Stomach (tissue), 9 donors: ENCODE results near the gene HIGD1B. TPM values are rescaled to one million over a fixed set of nuclear protein-coding genes. Genes with fewer than 3 reads are reported as not detected.
A peak's percentile ranks its signal among the peaks of the same experiment; 100 is the strongest.

Source experiments
- DNase-seq, 2 donors: peaks; one replicate each; pipeline versions ENCODE4 v3.0.0 to v3.0.0-alpha.2; 2013 to 2019
- H3K27ac ChIP-seq, 5 donors: fragments of 200-600 bp in 4 of 5; sonication (generic) in 4 of 5; one replicate each; pipeline ENCODE4 v1.5.1; 2013 to 2019; ENCODE audit warnings: mild to moderate bottlenecking in 1 of 5, moderate library complexity in 1 of 5
- H3K27me3 ChIP-seq, 3 donors: fragments of 200-600 bp; sonication (generic); one replicate each; pipeline ENCODE4 v1.5.1; 2017 to 2019; ENCODE audit warnings: mixed run types in 1 of 3
- H3K36me3 ChIP-seq, 4 donors: fragments of 200-600 bp; sonication (generic); 1 replicate in 3 of 4; 2 replicates in 1 of 4; pipeline ENCODE4 v1.5.1; 2016 to 2019
- H3K4me1 ChIP-seq, 4 donors: fragments of 200-600 bp; sonication (generic); one replicate each; pipeline ENCODE4 v1.5.1; 2016 to 2019
- H3K4me3 ChIP-seq, 4 donors: fragments of 200-600 bp; sonication (generic) in 3 of 4; one replicate each; pipeline ENCODE4 v1.5.1; 2016 to 2019; ENCODE audit warnings: mild to moderate bottlenecking in 1 of 4
- H3K9me3 ChIP-seq, 4 donors: fragments of 200-600 bp; sonication (generic); one replicate each; pipeline ENCODE4 v1.5.1; 2016 to 2019
- EP300 ChIP-seq: sonication (generic); formaldehyde crosslinking; IDR thresholded peaks from one replicate; pipeline ENCODE4 v1.6.1; 2017; ENCODE audit warnings: antibody characterized with exemption
- POLR2A ChIP-seq, 4 donors: fragments of 450-650 bp; IDR thresholded peaks; one replicate each; pipeline ENCODE4 v1.6.1; 2016; ENCODE audit warnings: antibody characterized with exemption in 4 of 4, control low read depth in 2 of 4, mild to moderate bottlenecking in 1 of 4, moderate library complexity in 1 of 4
- POLR2AphosphoS5 ChIP-seq, 3 donors: sonication (generic); formaldehyde crosslinking; IDR thresholded peaks; one replicate each; pipeline ENCODE4 v1.6.1; 2016; ENCODE audit warnings: antibody characterized with exemption in 3 of 3
- WGBS, 5 donors: extraction: QIAGEN DNeasy Blood & Tissue Kit in 3 of 5; methylation state at CpG; one replicate each; pipeline versions ENCODE4 v1.1.5 to v1.1.7; 2013 to 2018; 5-methylcytosine and 5-hydroxymethylcytosine counted together
- intact Hi-C: fragments of 100-400 bp; cut with DNase I; formaldehyde crosslinking; loops from one replicate; pipeline ENCODE4 v1.15.1; 2023; ENCODE audit warnings: low total_unique reads
- polyA plus RNA-seq, 3 donors: library from polyadenylated mRNA; stranded (reverse); fragments of 200-250 nt; gene quantifications; one replicate each; pipeline ENCODE4 v1.2.3, GENCODE V29; 2013
- total RNA-seq, 5 donors: library from RNA; depleted of rRNA; stranded (reverse); fragments of >200 nt; gene quantifications; one replicate each; pipeline versions ENCODE4 v1.1.0 to v1.2.3, GENCODE V29; 2014 to 2016
- TF ChIP-seq, protein P1 (sequence below), 7 experiments: fragments of 450-650 bp in 4 of 7; fragments of 200-600 bp in 3 of 7; sonication (generic) in 3 of 7; IDR thresholded peaks; one replicate each; pipeline ENCODE4 v1.5.1; 2016 to 2019; ENCODE audit warnings: antibody characterized with exemption in 7 of 7, control low read depth in 2 of 7, mild to moderate bottlenecking in 1 of 7
- donor health status: healthy with polysubstance abuse.
- donor health status: Bipolar disorder and iron deficiency.
- donor health status: healthy.

Gene HIGD1B
- total and polyA plus RNA-seq, 8 donors: 0.92 to 5.4 (median 2.3) TPM; not detected in 4

DNA sequence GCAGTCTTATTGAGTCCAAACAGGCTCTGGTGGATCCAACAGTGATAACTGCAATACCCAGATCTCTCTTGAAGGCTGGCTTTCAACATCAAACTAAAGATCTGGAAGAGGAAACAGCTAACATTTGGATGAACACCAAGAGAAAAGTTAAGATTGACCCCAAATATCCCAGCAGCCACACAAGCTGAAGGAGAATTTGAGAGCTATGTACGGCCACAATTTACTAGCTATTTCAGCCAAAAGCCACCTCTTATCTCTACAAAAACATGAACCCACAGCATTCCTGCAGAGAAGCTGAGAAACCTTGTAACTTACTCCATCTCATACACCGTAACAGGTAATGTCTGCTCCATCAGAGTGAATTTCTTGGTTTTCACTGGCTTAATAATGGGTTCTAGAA lies 37.3 kb downstream of the HIGD1B start:
- no peak overlapping the region for H3K4me3 ChIP-seq
- H3K4me1 ChIP-seq: peaks cover 0 to 22% (median 3%) of the 10 kb centered on the region in 4 donors
- TF ChIP-seq POLR2A (IDR thresholded peaks at IDR 0.05) (no peak), EP300 (no peak), POLR2AphosphoS5 (IDR thresholded peaks at IDR 0.05) (no peak)
- TF ChIP-seq, protein P1, sequence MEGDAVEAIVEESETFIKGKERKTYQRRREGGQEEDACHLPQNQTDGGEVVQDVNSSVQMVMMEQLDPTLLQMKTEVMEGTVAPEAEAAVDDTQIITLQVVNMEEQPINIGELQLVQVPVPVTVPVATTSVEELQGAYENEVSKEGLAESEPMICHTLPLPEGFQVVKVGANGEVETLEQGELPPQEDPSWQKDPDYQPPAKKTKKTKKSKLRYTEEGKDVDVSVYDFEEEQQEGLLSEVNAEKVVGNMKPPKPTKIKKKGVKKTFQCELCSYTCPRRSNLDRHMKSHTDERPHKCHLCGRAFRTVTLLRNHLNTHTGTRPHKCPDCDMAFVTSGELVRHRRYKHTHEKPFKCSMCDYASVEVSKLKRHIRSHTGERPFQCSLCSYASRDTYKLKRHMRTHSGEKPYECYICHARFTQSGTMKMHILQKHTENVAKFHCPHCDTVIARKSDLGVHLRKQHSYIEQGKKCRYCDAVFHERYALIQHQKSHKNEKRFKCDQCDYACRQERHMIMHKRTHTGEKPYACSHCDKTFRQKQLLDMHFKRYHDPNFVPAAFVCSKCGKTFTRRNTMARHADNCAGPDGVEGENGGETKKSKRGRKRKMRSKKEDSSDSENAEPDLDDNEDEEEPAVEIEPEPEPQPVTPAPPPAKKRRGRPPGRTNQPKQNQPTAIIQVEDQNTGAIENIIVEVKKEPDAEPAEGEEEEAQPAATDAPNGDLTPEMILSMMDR (IDR thresholded peaks at IDR 0.05): no peak
- no peaks in the 10 kb centered on the region for H3K9me3 ChIP-seq
- H3K27me3 ChIP-seq: no peaks in the 10 kb centered on the region
- DNase-seq: no peak
- peaks cover 53 to 95% (median 83%) of the 10 kb centered on the region in 4 donors for H3K36me3 ChIP-seq
- no peak overlapping the region for H3K27ac ChIP-seq
- WGBS, 5 donors: 92 to 100% (median 97%) methylated on average over 2 of the region's 2 CpGs
- intact Hi-C loops: no loop called here

DNA sequence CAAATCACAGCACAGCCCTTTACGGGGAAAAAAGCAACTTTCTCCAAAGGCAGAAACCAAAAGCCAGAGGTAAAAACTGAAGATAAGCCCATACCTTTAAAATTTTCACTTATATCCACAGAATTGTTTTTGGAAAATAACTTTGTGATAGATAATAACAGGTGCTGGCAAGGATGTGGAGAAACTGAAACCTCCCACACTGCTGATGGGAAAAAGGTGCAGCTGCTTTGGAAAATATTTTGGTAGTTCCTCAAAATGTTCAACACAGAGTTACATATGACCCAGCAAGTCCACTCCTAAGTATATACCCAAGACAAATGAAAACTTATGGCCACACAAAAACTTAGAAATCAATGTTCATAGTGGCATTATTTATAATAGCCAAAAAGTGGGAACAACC lies 39.3 kb downstream of the HIGD1B start:
- no peak overlapping the region for H3K4me3 ChIP-seq
- no peak overlapping the region for H3K27ac ChIP-seq
- peaks cover 44 to 91% (median 78%) of the 10 kb centered on the region in 4 donors for H3K36me3 ChIP-seq
- no peaks in the 10 kb centered on the region for H3K9me3 ChIP-seq
- intact Hi-C loops: no loop called here
- no peak for DNase-seq
- WGBS, 5 donors: 81 to 100% (median 93%) methylated on average over 1 of the region's 1 CpG
- TF ChIP-seq, protein P1 (IDR thresholded peaks at IDR 0.05): no peak
- TF ChIP-seq EP300 (no peak), POLR2A (IDR thresholded peaks at IDR 0.05) (no peak), POLR2AphosphoS5 (IDR thresholded peaks at IDR 0.05) (no peak)
- no peaks in the 10 kb centered on the region for H3K27me3 ChIP-seq
- H3K4me1 ChIP-seq: peaks cover 0 to 28% (median 8%) of the 10 kb centered on the region in 4 donors

DNA sequence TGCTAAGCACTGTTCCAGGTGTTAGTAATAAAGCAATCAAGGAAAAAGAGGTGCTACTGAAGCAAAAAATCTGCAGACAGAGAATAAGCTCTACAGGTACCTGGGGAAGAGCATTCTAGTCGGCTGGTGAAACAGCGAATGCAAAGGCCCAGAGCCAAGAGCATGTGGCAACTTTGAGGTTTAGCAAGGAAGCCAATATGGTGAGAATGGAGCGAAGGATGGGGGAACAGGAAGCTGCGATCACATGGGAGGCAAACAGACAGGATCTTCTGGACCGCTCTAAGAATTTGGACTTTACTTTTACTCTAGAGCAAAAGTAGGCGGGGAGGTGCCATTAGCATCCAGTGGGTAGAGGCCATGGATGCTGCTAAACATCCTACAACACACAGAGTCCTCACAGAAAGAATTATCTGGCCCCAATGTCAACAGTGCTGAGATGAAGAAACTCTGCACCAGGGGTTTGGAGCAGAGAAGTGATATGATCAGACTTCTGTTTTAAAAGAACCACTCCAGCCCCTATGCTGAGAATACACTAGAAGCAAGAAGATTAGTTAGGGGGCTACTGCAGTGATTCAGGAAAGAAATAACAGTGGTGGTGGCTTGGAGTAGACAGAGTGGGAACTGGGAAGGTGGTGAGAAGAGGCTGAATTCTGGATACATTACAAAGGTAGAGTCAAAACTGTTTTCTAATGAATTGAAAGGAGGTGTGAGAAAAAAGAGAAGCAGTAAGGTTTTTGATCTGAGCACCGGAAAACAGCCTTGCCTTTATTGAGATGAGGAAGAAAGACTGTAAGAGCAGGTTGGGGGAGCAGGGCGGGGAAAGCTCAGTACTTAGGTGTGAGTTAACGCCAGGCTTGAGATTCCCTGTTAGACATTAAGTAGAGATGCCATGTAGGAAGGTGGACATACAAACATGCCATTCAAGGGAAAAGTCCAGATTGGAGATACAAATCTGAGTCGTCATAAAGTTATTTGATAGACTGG lies 40.6 kb downstream of the HIGD1B start:
- DNase-seq: no peak
- H3K36me3 ChIP-seq: peaks cover 44 to 91% (median 78%) of the 10 kb centered on the region in 4 donors
- no peaks in the 10 kb centered on the region for H3K27me3 ChIP-seq
- intact Hi-C loops: no loop called here
- no peaks in the 10 kb centered on the region for H3K9me3 ChIP-seq
- H3K4me3 ChIP-seq: no peak overlapping the region
- H3K27ac ChIP-seq: peak overlapping the region in 1 of 5 donors; percentile 8
- TF ChIP-seq, protein P1 (IDR thresholded peaks at IDR 0.05): no peak
- TF ChIP-seq POLR2AphosphoS5 (IDR thresholded peaks at IDR 0.05) (no peak), EP300 (no peak), POLR2A (IDR thresholded peaks at IDR 0.05) (no peak)
- peaks cover 0 to 28% (median 8%) of the 10 kb centered on the region in 4 donors for H3K4me1 ChIP-seq
- WGBS, 5 donors: 68 to 80% (median 77%) methylated on average over 10 of the region's 10 CpGs

DNA sequence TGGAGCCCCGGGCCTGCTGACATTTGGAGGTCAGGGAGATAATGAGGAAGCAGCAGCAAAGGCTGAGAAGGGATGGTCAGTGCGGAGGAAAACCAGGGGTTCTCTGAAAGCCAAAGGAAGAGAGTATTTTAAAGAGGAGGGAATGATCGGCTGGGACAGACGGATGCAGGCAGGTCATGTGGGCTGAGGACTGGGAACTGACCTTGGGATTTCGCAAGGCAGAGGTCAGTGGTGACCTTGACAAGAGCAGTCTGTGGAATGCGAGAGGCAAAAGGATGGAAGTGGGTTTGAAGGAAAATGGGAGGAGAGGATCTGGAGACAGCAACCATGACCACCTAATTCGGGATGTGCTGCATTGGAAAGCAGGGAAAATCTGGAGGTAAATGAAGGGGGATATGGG lies 41.3 kb downstream of the HIGD1B start:
- peaks cover 43 to 91% (median 78%) of the 10 kb centered on the region in 4 donors for H3K36me3 ChIP-seq
- WGBS, 5 donors: 81 to 88% (median 83%) methylated on average over 7 of the region's 7 CpGs
- TF ChIP-seq, protein P1 (IDR thresholded peaks at IDR 0.05): no peak
- no peak for TF ChIP-seq EP300
- no peak for TF ChIP-seq POLR2AphosphoS5 (IDR thresholded peaks at IDR 0.05)
- no peak for TF ChIP-seq POLR2A (IDR thresholded peaks at IDR 0.05)
- no peak for DNase-seq
- H3K9me3 ChIP-seq: no peaks in the 10 kb centered on the region
- H3K27me3 ChIP-seq: no peaks in the 10 kb centered on the region
- intact Hi-C loops: no loop called here
- H3K27ac ChIP-seq: peak overlapping the region in 1 of 5 donors; percentile 8
- peaks cover 0 to 28% (median 8%) of the 10 kb centered on the region in 4 donors for H3K4me1 ChIP-seq
- H3K4me3 ChIP-seq: no peak overlapping the region
